H9 (cell line): ENCODE measurements around the gene MYL10. TPM values are rescaled to one million over a fixed set of nuclear protein-coding genes. Genes with fewer than 3 reads are reported as not detected.

Source experiments
- DNase-seq: peaks from one replicate; pipeline ENCODE4 v3.0.0-alpha.2; 2017
- H2AFZ ChIP-seq: one replicate; pipeline ENCODE4 v1.6.1; 2013; ENCODE audit warnings: mild to moderate bottlenecking, low read length, control low read depth, moderate library complexity
- H2AK5ac ChIP-seq: 2 replicates; pipeline ENCODE4 v1.6.1; 2013; ENCODE audit warnings: low read length, control low read depth, mixed read lengths; ENCODE audit not compliant: insufficient read length
- H2BK120ac ChIP-seq: one replicate; pipeline ENCODE4 v1.6.1; 2013; ENCODE audit warnings: low read depth, mild to moderate bottlenecking, low read length, control low read depth, inconsistent platforms; ENCODE audit not compliant: poor library complexity, severe bottlenecking
- H2BK12ac ChIP-seq: 2 replicates; pipeline ENCODE4 v1.6.1; 2013; ENCODE audit warnings: low read length, control low read depth, mixed read lengths, low read depth; ENCODE audit not compliant: insufficient read length
- H2BK15ac ChIP-seq: 2 replicates; pipeline ENCODE4 v1.6.1; 2013; ENCODE audit warnings: low read depth, low read length, control low read depth
- H2BK20ac ChIP-seq: one replicate; pipeline ENCODE4 v1.6.1; 2013; ENCODE audit warnings: low read depth, mild to moderate bottlenecking, low read length, control low read depth, inconsistent platforms; ENCODE audit not compliant: poor library complexity, severe bottlenecking
- H2BK5ac ChIP-seq: 2 replicates; pipeline ENCODE4 v1.6.1; 2013; ENCODE audit warnings: low read length, control low read depth, mixed read lengths; ENCODE audit not compliant: insufficient read length
- H3K14ac ChIP-seq: 2 replicates; pipeline ENCODE4 v1.6.1; 2013; ENCODE audit warnings: low read length, control low read depth; ENCODE audit not compliant: insufficient read depth
- H3K18ac ChIP-seq: 2 replicates; pipeline ENCODE4 v1.6.1; 2013; ENCODE audit warnings: low read depth, mild to moderate bottlenecking, mixed read lengths, low read length, control low read depth; ENCODE audit not compliant: insufficient read length
- H3K23ac ChIP-seq: 2 replicates; pipeline ENCODE4 v1.6.1; 2013; ENCODE audit warnings: low read length, control low read depth, mixed read lengths, low read depth; ENCODE audit not compliant: insufficient read length
- H3K23me2 ChIP-seq: 2 replicates; pipeline ENCODE4 v1.6.1; 2013; ENCODE audit warnings: low read depth, mild to moderate bottlenecking, mixed read lengths, low read length, control low read depth; ENCODE audit not compliant: insufficient read length, poor library complexity, severe bottlenecking
- H3K27ac ChIP-seq: 2 replicates; pipeline ENCODE4 v1.5.1; 2013; ENCODE audit warnings: low read length, control low read depth, mixed read lengths, low read depth; ENCODE audit not compliant: insufficient read length
- H3K27me3 ChIP-seq: 2 replicates; pipeline ENCODE4 v1.6.1; 2013; ENCODE audit warnings: low read length, control low read depth, inconsistent platforms; ENCODE audit not compliant: insufficient read depth
- H3K4ac ChIP-seq: 2 replicates; pipeline ENCODE4 v1.6.1; 2013; ENCODE audit warnings: low read depth, mild to moderate bottlenecking, control low read depth, inconsistent platforms, low read length, moderate library complexity
- H3K4me1 ChIP-seq: 2 replicates; pipeline ENCODE4 v1.6.1; 2013; ENCODE audit warnings: low read length, control low read depth, inconsistent platforms; ENCODE audit not compliant: insufficient read depth
- H3K4me2 ChIP-seq: 2 replicates; pipeline ENCODE4 v1.6.1; 2013; ENCODE audit warnings: low read length, control low read depth, mixed read lengths; ENCODE audit not compliant: insufficient read length, insufficient read depth
- H3K56ac ChIP-seq: 2 replicates; pipeline ENCODE4 v1.6.1; 2013; ENCODE audit warnings: low read depth, mild to moderate bottlenecking, mixed read lengths, low read length, control low read depth; ENCODE audit not compliant: insufficient read length
- H3K79me1 ChIP-seq: 2 replicates; pipeline ENCODE4 v1.6.1; 2013; ENCODE audit warnings: low read depth, mild to moderate bottlenecking, moderate library complexity, low read length, control low read depth, inconsistent platforms; ENCODE audit not compliant: insufficient read depth, poor library complexity, severe bottlenecking
- H3K79me2 ChIP-seq: 2 replicates; pipeline ENCODE4 v1.6.1; 2013; ENCODE audit warnings: low read length, control low read depth, inconsistent platforms; ENCODE audit not compliant: insufficient read depth
- H3K9ac ChIP-seq: 2 replicates; pipeline ENCODE4 v1.6.1; 2013; ENCODE audit warnings: low read length, control low read depth, mixed read lengths; ENCODE audit not compliant: insufficient read length; ENCODE audit errors: extremely low read depth
- H3K9me3 ChIP-seq: one replicate; pipeline ENCODE4 v1.6.1; 2013; ENCODE audit warnings: low read depth, low read length, inconsistent platforms; ENCODE audit not compliant: control insufficient read depth
- H3T11ph ChIP-seq: one replicate; pipeline ENCODE4 v1.6.1; 2013; ENCODE audit warnings: mild to moderate bottlenecking, low read length, control low read depth, inconsistent platforms
- H4K20me1 ChIP-seq: one replicate; pipeline ENCODE4 v1.6.1; 2013; ENCODE audit not compliant: control insufficient read depth, insufficient read length, insufficient read depth
- H4K5ac ChIP-seq: 2 replicates; pipeline ENCODE4 v1.6.1; 2013; ENCODE audit warnings: low read depth, mild to moderate bottlenecking, mixed read lengths, low read length, control low read depth; ENCODE audit not compliant: insufficient read length
- H4K8ac ChIP-seq: replicated peaks from 2 replicates; pipeline ENCODE4 v1.6.1; 2013; ENCODE audit warnings: low read length, control low read depth, mixed read lengths, low read depth; ENCODE audit not compliant: insufficient read length
- H4K91ac ChIP-seq: 2 replicates; pipeline ENCODE4 v1.6.1; 2013; ENCODE audit warnings: low read depth, mild to moderate bottlenecking, moderate library complexity, mixed read lengths, low read length, control low read depth; ENCODE audit not compliant: insufficient read length
- H3K27ac Mint-ChIP-seq, 3 experiments: 2 replicates in 2 of 3; 3 replicates in 1 of 3; pipeline ENCODE4 v1.8.0; 2020 to 2021; ENCODE audit warnings: mixed read lengths in 3 of 3, mild to moderate bottlenecking in 1 of 3, moderate library complexity in 1 of 3
- H3K27me3 Mint-ChIP-seq: 2 replicates; pipeline ENCODE4 v1.8.0; 2021; ENCODE audit warnings: low read depth, mild to moderate bottlenecking, moderate library complexity, mixed read lengths
- H3K36me3 Mint-ChIP-seq, 3 experiments: 2 replicates in 2 of 3; 3 replicates in 1 of 3; pipeline ENCODE4 v1.8.0; 2020 to 2021; ENCODE audit warnings: low read depth in 3 of 3, mixed read lengths in 3 of 3; ENCODE audit not compliant: insufficient read depth in 1 of 3
- H3K4me1 Mint-ChIP-seq, 2 experiments: 2 replicates each; pipeline ENCODE4 v1.8.0; 2020; ENCODE audit warnings: mixed read lengths in 2 of 2
- H3K4me3 Mint-ChIP-seq, 2 experiments: 2 replicates in 1 of 2; 3 replicates in 1 of 2; pipeline ENCODE4 v1.8.0; 2020 to 2021; ENCODE audit warnings: mild to moderate bottlenecking in 2 of 2, mixed read lengths in 2 of 2, moderate library complexity in 1 of 2
- H3K9me3 Mint-ChIP-seq, 2 experiments: 2 replicates in 1 of 2; 3 replicates in 1 of 2; pipeline ENCODE4 v1.8.0; 2020; ENCODE audit warnings: mild to moderate bottlenecking in 2 of 2, mixed read lengths in 2 of 2, moderate library complexity in 1 of 2
- CTCF ChIP-seq: fragments of 200-600 bp; sonication (generic); conservative IDR thresholded peaks from 3 replicates; pipeline ENCODE4 v1.8.0; 2021; ENCODE audit warnings: antibody characterized with exemption, mild to moderate bottlenecking
- WGBS: extraction: QIAGEN DNeasy Blood & Tissue Kit; methylation state at CpG from one replicate; pipeline ENCODE4 v1.1.7; 2013; ENCODE audit warnings: missing lambda C conversion rate, low lambda C conversion rate, mixed read lengths; ENCODE audit not compliant: insufficient read length; ENCODE audit errors: extremely low coverage; 5-methylcytosine and 5-hydroxymethylcytosine counted together
- total RNA-seq: library from RNA; stranded (reverse); gene quantifications from 2 replicates; pipeline ENCODE4 v1.2.1, GENCODE V29; 2021

MYL10 gene
- total RNA-seq, 1 experiment from 2014 or later = 0.50 TPM

GRCh38 chr7:101620395-101620794, 8.7 kb downstream of the MYL10 start:
- WGBS = no CpG with 5 or more reads among the region's 4 CpGs
- no peak overlapping the region for H2AK5ac ChIP-seq
- no peak overlapping the region for H3K14ac ChIP-seq
- H3K23me2 ChIP-seq = no peaks in the 10 kb centered on the region
- no peaks in the 10 kb centered on the region for H3K79me2 ChIP-seq
- no peaks in the 10 kb centered on the region; a peak in 1 of 7 replicates for H3K36me3 Mint-ChIP-seq
- no peak overlapping the region for H3K9ac ChIP-seq
- H3K27me3 ChIP-seq = no peaks in the 10 kb centered on the region
- no peak overlapping the region for H3K4me3 Mint-ChIP-seq
- peaks cover 15% of the 10 kb centered on the region for H3K27me3 Mint-ChIP-seq
- H3K9me3 ChIP-seq = no peaks in the 10 kb centered on the region
- no peak overlapping the region for H3K4ac ChIP-seq
- no peak overlapping the region for H3K56ac ChIP-seq
- H3K23ac ChIP-seq = no peak overlapping the region
- peaks cover 15 to 21% of the 10 kb centered on the region in 2 experiments for H3K4me1 Mint-ChIP-seq
- no peak overlapping the region for H3K27ac Mint-ChIP-seq
- H4K91ac ChIP-seq = no peak overlapping the region
- H2BK15ac ChIP-seq = no peak overlapping the region
- no peak overlapping the region for H3K18ac ChIP-seq
- no peak overlapping the region for H3K4me2 ChIP-seq
- H3K9me3 Mint-ChIP-seq = no peaks in the 10 kb centered on the region; a peak in 2 of 5 replicates
- H3K4me1 ChIP-seq = peaks cover 3% of the 10 kb centered on the region; the same call in 1 of the 2 replicates
- H2AFZ ChIP-seq = no peak overlapping the region
- H2BK20ac ChIP-seq = no peak overlapping the region
- no peak overlapping the region for H3T11ph ChIP-seq
- H3K79me1 ChIP-seq = no peaks in the 10 kb centered on the region
- no peak for TF ChIP-seq CTCF
- no peak for DNase-seq
- H4K5ac ChIP-seq = no peak overlapping the region
- no peak overlapping the region for H4K8ac ChIP-seq
- H2BK12ac ChIP-seq = no peak overlapping the region
- no peak overlapping the region for H2BK5ac ChIP-seq
- no peaks in the 10 kb centered on the region for H4K20me1 ChIP-seq
- no peak overlapping the region for H2BK120ac ChIP-seq
- H3K27ac ChIP-seq = no peak overlapping the region
